ENCODE results near the gene SFMBT2. TPM values are rescaled to one million over a fixed set of nuclear protein-coding genes. Genes with fewer than 3 reads are reported as not detected.
A peak's percentile ranks its signal among the peaks of the same experiment; 100 is the strongest.

The SFMBT2 gene
- total RNA-seq, 2 donors from 2014 or later: 7.9 TPM

- H3K9me3 ChIP-seq: no peaks in the 10 kb centered on the region
- DNase-seq (ENCODE audit: low spot score): no peak
- H3K27me3 ChIP-seq: no peaks in the 10 kb centered on the region
- peaks cover 6% of the 10 kb centered on the region for H3K36me3 ChIP-seq
- peak overlapping the region in 1 of 2 donors; percentile 54 for H3K27ac ChIP-seq
- H3K4me1 ChIP-seq: peaks cover 0 to 9% of the 10 kb centered on the region in 2 donors
- H3K4me3 ChIP-seq: no peak overlapping the region
- no peak for TF ChIP-seq CTCF (IDR thresholded peaks at IDR 0.05)
Observed at GRCh38 chr10:7205656-7206055, 205.2 kb downstream of the SFMBT2 start.

- Histone ChIP-seq H3K4me1 (peaks cover 0 to 9% of the 10 kb centered on the region in 2 donors), H3K36me3 (peaks cover 12% of the 10 kb centered on the region), H3K9me3 (no peaks in the 10 kb centered on the region), H3K27me3 (no peaks in the 10 kb centered on the region), H3K4me3 (no peak overlapping the region), H3K27ac (no peak overlapping the region)
- no peak for TF ChIP-seq CTCF (IDR thresholded peaks at IDR 0.05)
- no peak for DNase-seq (ENCODE audit: low spot score)
Observed at GRCh38 chr10:7202793-7203355, 208.0 kb downstream of the SFMBT2 start.

GRCh38 chr10:7199152-7199760 is 211.6 kb downstream of the SFMBT2 start:
- no peak for DNase-seq (ENCODE audit: low spot score)
- Histone ChIP-seq H3K4me3 (no peak overlapping the region), H3K27me3 (no peaks in the 10 kb centered on the region), H3K4me1 (no peaks in the 10 kb centered on the region), H3K27ac (no peak overlapping the region), H3K9me3 (peaks cover 0 to 8% of the 10 kb centered on the region in 2 donors), H3K36me3 (peaks cover 21% of the 10 kb centered on the region)
- TF ChIP-seq CTCF (IDR thresholded peaks at IDR 0.05): no peak

- Histone ChIP-seq H3K27me3 (no peaks in the 10 kb centered on the region), H3K36me3 (peaks cover 21% of the 10 kb centered on the region), H3K4me1 (no peaks in the 10 kb centered on the region), H3K9me3 (peaks cover 0 to 8% of the 10 kb centered on the region in 2 donors), H3K27ac (no peak overlapping the region), H3K4me3 (no peak overlapping the region)
- TF ChIP-seq CTCF (IDR thresholded peaks at IDR 0.05): no peak
- no peak for DNase-seq (ENCODE audit: low spot score)
Observed at GRCh38 chr10:7196284-7196683, 214.6 kb downstream of the SFMBT2 start.

- Histone ChIP-seq H3K4me3 (no peak overlapping the region), H3K9me3 (peaks cover 0 to 8% of the 10 kb centered on the region in 2 donors), H3K4me1 (no peaks in the 10 kb centered on the region), H3K36me3 (peaks cover 18% of the 10 kb centered on the region), H3K27ac (no peak overlapping the region), H3K27me3 (no peaks in the 10 kb centered on the region)
- no peak for TF ChIP-seq CTCF (IDR thresholded peaks at IDR 0.05)
- no peak for DNase-seq (ENCODE audit: low spot score)
Observed at GRCh38 chr10:7195118-7195517, 215.7 kb downstream of the SFMBT2 start.

GRCh38 chr10:7194571-7194970 is 216.3 kb downstream of the SFMBT2 start:
- no peak overlapping the region for H3K27ac ChIP-seq
- DNase-seq (ENCODE audit: low spot score): no peak
- no peak overlapping the region for H3K4me3 ChIP-seq
- TF ChIP-seq CTCF (IDR thresholded peaks at IDR 0.05): no peak
- peaks cover 13% of the 10 kb centered on the region for H3K36me3 ChIP-seq
- no peaks in the 10 kb centered on the region for H3K4me1 ChIP-seq
- no peaks in the 10 kb centered on the region for H3K27me3 ChIP-seq
- peaks cover 0 to 8% of the 10 kb centered on the region in 2 donors for H3K9me3 ChIP-seq

Data from right atrium auricular region (tissue), 2 donors.